ENCODE results near the gene EXOC3L4.
"Not testable (repeated sequence)": the region's sequence is repeated elsewhere in the genome, so short reads cannot be mapped to it uniquely, and the experiment has no call there.

The EXOC3L4 gene

GRCh38 chr14:103144085-103144484, 49.6 kb downstream of the EXOC3L4 start:
- Histone ChIP-seq H3K4me3 (ENCODE audit: low read depth, low read length) (no peak overlapping the region), H3K27me3 (replicated peaks) (peaks cover 17% of the 10 kb centered on the region), H3K36me3 (replicated peaks) (no peaks in the 10 kb centered on the region), H3K27ac (no peak overlapping the region)
- in situ Hi-C loops (cut with HindIII; ENCODE audit: low pct_ligation_motif_present, low sequenced_read_pairs) = no loop called here
- DNase-seq = no peak
- no peak for TF ChIP-seq CTCF (IDR thresholded peaks at IDR 0.05; ENCODE audit: low read depth, low read length, missing control alignments)

- in situ Hi-C loops (cut with HindIII; ENCODE audit: low pct_ligation_motif_present, low sequenced_read_pairs) = no loop called here
- H3K36me3 ChIP-seq (replicated peaks) = no peaks in the 10 kb centered on the region
- no peak overlapping the region for H3K27ac ChIP-seq
- H3K27me3 ChIP-seq (replicated peaks) = peaks cover 14% of the 10 kb centered on the region
- no peak overlapping the region for H3K4me3 ChIP-seq (ENCODE audit: low read depth, low read length)
- no peak for DNase-seq
- TF ChIP-seq CTCF (IDR thresholded peaks at IDR 0.05; ENCODE audit: low read depth, low read length, missing control alignments) = no peak
These were observed 51.7 kb downstream of the EXOC3L4 start for GRCh38 chr14:103146141-103146709.

GRCh38 chr14:103149351-103150237, 55.1 kb downstream of the EXOC3L4 start:
- TF ChIP-seq CTCF (IDR thresholded peaks at IDR 0.05; ENCODE audit: low read depth, low read length, missing control alignments) = no peak
- Histone ChIP-seq H3K27me3 (replicated peaks) (peaks cover 16% of the 10 kb centered on the region), H3K4me3 (ENCODE audit: low read depth, low read length) (no peak overlapping the region), H3K36me3 (replicated peaks) (no peaks in the 10 kb centered on the region), H3K27ac (no peak overlapping the region)
- in situ Hi-C loops (cut with HindIII; ENCODE audit: low pct_ligation_motif_present, low sequenced_read_pairs) = no loop called here
- no peak for DNase-seq

GRCh38 chr14:103151270-103151945, 56.9 kb downstream of the EXOC3L4 start:
- no peak for TF ChIP-seq CTCF (IDR thresholded peaks at IDR 0.05; ENCODE audit: low read depth, low read length, missing control alignments)
- Histone ChIP-seq H3K4me3 (ENCODE audit: low read depth, low read length) (no peak overlapping the region), H3K36me3 (replicated peaks) (no peaks in the 10 kb centered on the region), H3K27ac (no peak overlapping the region), H3K27me3 (replicated peaks) (peaks cover 12% of the 10 kb centered on the region)
- in situ Hi-C loops (cut with HindIII; ENCODE audit: low pct_ligation_motif_present, low sequenced_read_pairs) = no loop called here
- DNase-seq = no peak

- no peak for DNase-seq
- H3K27me3 ChIP-seq (replicated peaks) = peaks cover 13% of the 10 kb centered on the region
- no peaks in the 10 kb centered on the region for H3K36me3 ChIP-seq (replicated peaks)
- TF ChIP-seq CTCF (IDR thresholded peaks at IDR 0.05; ENCODE audit: low read depth, low read length, missing control alignments) = no peak
- H3K4me3 ChIP-seq (ENCODE audit: low read depth, low read length) = no peak overlapping the region
- H3K27ac ChIP-seq = no peak overlapping the region
- in situ Hi-C loops (cut with HindIII; ENCODE audit: low pct_ligation_motif_present, low sequenced_read_pairs) = no loop called here
These were observed 60.5 kb downstream of the EXOC3L4 start for GRCh38 chr14:103155010-103155409.

- in situ Hi-C loops (cut with HindIII; ENCODE audit: low pct_ligation_motif_present, low sequenced_read_pairs); DNase-seq; H3K27ac ChIP-seq; H3K4me3 ChIP-seq (ENCODE audit: low read depth, low read length); H3K36me3 ChIP-seq (replicated peaks): not testable (repeated sequence)
- peaks cover 13% of the 10 kb centered on the region for H3K27me3 ChIP-seq (replicated peaks)
These were observed 60.9 kb downstream of the EXOC3L4 start for GRCh38 chr14:103155416-103155815.

Data from brain microvascular endothelial cell (primary cell).